Neural progenitor cell (in vitro differentiated cells): ENCODE results near the gene NT5DC3.
"Not testable (repeated sequence)": the region's sequence is repeated elsewhere in the genome, so short reads cannot be mapped to it uniquely, and the experiment has no call there.

Source experiments
- EZH2phosphoT487 ChIP-seq: fragments of 200-600 bp; sonication (generic); IDR thresholded peaks from 2 replicates; pipeline ENCODE4 v1.6.1; 2017; ENCODE audit warnings: antibody characterized with exemption
- TF ChIP-seq, protein P1 (sequence below): fragments of 200-600 bp; sonication (generic); IDR thresholded peaks from 2 replicates; pipeline ENCODE4 v1.5.1; 2017; ENCODE audit warnings: antibody characterized with exemption, mild to moderate bottlenecking

GRCh38 chr12:103835747-103836335 is 5.2 kb downstream of the NT5DC3 start:
- TF ChIP-seq, protein P1, sequence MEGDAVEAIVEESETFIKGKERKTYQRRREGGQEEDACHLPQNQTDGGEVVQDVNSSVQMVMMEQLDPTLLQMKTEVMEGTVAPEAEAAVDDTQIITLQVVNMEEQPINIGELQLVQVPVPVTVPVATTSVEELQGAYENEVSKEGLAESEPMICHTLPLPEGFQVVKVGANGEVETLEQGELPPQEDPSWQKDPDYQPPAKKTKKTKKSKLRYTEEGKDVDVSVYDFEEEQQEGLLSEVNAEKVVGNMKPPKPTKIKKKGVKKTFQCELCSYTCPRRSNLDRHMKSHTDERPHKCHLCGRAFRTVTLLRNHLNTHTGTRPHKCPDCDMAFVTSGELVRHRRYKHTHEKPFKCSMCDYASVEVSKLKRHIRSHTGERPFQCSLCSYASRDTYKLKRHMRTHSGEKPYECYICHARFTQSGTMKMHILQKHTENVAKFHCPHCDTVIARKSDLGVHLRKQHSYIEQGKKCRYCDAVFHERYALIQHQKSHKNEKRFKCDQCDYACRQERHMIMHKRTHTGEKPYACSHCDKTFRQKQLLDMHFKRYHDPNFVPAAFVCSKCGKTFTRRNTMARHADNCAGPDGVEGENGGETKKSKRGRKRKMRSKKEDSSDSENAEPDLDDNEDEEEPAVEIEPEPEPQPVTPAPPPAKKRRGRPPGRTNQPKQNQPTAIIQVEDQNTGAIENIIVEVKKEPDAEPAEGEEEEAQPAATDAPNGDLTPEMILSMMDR, result not testable (repeated sequence)
- not testable (repeated sequence) for TF ChIP-seq EZH2phosphoT487
